Measurements from ENCODE around the gene ERC1. TPM values are rescaled to one million over a fixed set of nuclear protein-coding genes. Genes with fewer than 3 reads are reported as not detected.
"Not testable (repeated sequence)": the region's sequence is repeated elsewhere in the genome, so short reads cannot be mapped to it uniquely, and the experiment has no call there.

The ERC1 gene
- total RNA-seq, 1 experiment from 2014 or later, result 39.4 TPM

DNA sequence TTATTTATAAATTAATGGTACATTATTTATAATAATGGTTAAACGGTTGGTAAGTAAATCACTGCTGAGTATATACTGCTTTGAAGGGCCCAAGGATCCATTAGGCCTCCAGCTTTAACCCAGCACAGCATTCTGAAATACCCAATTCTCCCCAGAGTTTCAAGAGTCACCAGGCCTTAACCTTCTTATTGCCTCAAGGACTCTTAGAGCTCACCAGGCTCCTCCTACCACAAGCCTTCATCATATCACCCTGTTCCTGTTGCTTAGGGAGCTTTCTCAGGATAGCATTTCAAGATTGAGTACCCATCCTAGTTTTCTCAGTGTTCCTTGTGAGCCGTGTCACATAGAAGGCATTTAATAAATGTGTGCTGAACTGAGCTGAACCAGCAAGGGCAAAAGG lies 360.9 kb downstream of the ERC1 start:
- H3K9me3 Mint-ChIP-seq (ENCODE audit: low read depth, unreplicated experiment), result no peaks in the 10 kb centered on the region
- no peak overlapping the region for H3K27ac Mint-ChIP-seq (ENCODE audit: unreplicated experiment)
- intact Hi-C loops (cut with micrococcal nuclease; ENCODE audit: unreplicated experiment), result no loop called here
- BruUV-seq (replicated peaks), result no TSS peak
- no peak overlapping the region for H3K4me3 Mint-ChIP-seq (ENCODE audit: low read depth, unreplicated experiment)
- H3K4me1 Mint-ChIP-seq (ENCODE audit: low read depth, unreplicated experiment), result peaks cover 28% of the 10 kb centered on the region
- H3K36me3 Mint-ChIP-seq (ENCODE audit: insufficient read depth, unreplicated experiment), result peaks cover 5% of the 10 kb centered on the region
- TF ChIP-seq, protein P1, sequence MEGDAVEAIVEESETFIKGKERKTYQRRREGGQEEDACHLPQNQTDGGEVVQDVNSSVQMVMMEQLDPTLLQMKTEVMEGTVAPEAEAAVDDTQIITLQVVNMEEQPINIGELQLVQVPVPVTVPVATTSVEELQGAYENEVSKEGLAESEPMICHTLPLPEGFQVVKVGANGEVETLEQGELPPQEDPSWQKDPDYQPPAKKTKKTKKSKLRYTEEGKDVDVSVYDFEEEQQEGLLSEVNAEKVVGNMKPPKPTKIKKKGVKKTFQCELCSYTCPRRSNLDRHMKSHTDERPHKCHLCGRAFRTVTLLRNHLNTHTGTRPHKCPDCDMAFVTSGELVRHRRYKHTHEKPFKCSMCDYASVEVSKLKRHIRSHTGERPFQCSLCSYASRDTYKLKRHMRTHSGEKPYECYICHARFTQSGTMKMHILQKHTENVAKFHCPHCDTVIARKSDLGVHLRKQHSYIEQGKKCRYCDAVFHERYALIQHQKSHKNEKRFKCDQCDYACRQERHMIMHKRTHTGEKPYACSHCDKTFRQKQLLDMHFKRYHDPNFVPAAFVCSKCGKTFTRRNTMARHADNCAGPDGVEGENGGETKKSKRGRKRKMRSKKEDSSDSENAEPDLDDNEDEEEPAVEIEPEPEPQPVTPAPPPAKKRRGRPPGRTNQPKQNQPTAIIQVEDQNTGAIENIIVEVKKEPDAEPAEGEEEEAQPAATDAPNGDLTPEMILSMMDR (IDR thresholded peaks at IDR 0.05; ENCODE audit: unreplicated experiment), result no peak
- no peak for DNase-seq
- CTCF ChIA-PET, result no interaction called here
- no peaks in the 10 kb centered on the region for H3K27me3 Mint-ChIP-seq (ENCODE audit: unreplicated experiment)

DNA sequence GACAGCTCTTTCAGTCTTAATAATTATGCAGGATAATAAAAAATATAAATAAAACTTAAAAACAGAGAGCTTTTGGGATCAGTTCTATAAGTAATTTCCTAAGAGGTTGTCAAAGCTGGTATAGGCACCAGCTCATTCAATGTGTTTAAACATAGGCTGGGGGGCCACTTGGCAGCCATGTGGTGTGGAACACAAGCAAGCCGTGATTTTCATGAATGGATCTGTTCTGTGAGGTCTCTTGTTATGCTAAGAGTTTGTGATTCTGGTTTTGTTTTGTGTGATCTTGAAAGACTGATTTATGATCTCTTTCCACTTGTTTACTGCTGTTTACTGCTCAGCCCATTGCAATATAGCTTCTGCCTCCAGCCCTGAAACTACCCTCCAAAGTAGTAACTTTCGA lies 362.4 kb downstream of the ERC1 start:
- intact Hi-C loops (cut with micrococcal nuclease; ENCODE audit: unreplicated experiment), result no loop called here
- no peak for DNase-seq
- Mint-ChIP-seq H3K27ac (ENCODE audit: unreplicated experiment) (no peak overlapping the region), H3K9me3 (ENCODE audit: low read depth, unreplicated experiment) (no peaks in the 10 kb centered on the region), H3K4me3 (ENCODE audit: low read depth, unreplicated experiment) (no peak overlapping the region), H3K36me3 (ENCODE audit: insufficient read depth, unreplicated experiment) (peaks cover 5% of the 10 kb centered on the region), H3K27me3 (ENCODE audit: unreplicated experiment) (no peaks in the 10 kb centered on the region), H3K4me1 (ENCODE audit: low read depth, unreplicated experiment) (peaks cover 28% of the 10 kb centered on the region)
- BruUV-seq (replicated peaks), result no TSS peak
- CTCF ChIA-PET, result interaction anchor here (0.5 kb wide), 1 partner anchor 10 kb away, joined by 3 read pairs; no protein-coding TSS in a partner anchor
- TF ChIP-seq, protein P1 (IDR thresholded peaks at IDR 0.05; ENCODE audit: unreplicated experiment), result no peak

DNA sequence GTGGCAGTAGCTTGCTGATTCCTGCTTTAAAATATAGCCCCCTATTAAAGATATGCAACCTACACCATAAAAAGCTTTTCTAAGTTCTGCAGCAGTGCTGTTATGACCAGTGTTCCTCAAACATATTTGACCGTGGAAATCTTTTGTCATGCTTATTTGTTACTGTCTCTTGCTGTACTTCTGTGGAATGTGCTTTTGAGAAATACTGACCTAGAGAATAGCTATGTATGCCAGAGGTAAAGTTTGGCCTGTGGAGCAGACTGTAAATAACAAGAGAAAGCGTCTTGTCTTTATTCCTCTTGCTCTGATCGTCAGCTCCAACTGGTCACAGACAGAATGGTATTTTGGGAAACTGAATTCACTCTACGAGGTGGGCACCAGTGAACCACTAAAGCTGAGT lies 364.4 kb downstream of the ERC1 start:
- Mint-ChIP-seq H3K36me3 (ENCODE audit: insufficient read depth, unreplicated experiment) (no peaks in the 10 kb centered on the region), H3K27ac (ENCODE audit: unreplicated experiment) (no peak overlapping the region), H3K9me3 (ENCODE audit: low read depth, unreplicated experiment) (no peaks in the 10 kb centered on the region), H3K4me1 (ENCODE audit: low read depth, unreplicated experiment) (peaks cover 10% of the 10 kb centered on the region), H3K4me3 (ENCODE audit: low read depth, unreplicated experiment) (no peak overlapping the region), H3K27me3 (ENCODE audit: unreplicated experiment) (no peaks in the 10 kb centered on the region)
- CTCF ChIA-PET, result interaction anchor here (0.7 kb wide), 1 partner anchor 15 kb away, joined by 3 read pairs; no protein-coding TSS in a partner anchor
- TF ChIP-seq, protein P1 (IDR thresholded peaks at IDR 0.05; ENCODE audit: unreplicated experiment), result no peak
- no peak for DNase-seq
- BruUV-seq (replicated peaks), result no TSS peak
- intact Hi-C loops (cut with micrococcal nuclease; ENCODE audit: unreplicated experiment), result no loop called here

DNA sequence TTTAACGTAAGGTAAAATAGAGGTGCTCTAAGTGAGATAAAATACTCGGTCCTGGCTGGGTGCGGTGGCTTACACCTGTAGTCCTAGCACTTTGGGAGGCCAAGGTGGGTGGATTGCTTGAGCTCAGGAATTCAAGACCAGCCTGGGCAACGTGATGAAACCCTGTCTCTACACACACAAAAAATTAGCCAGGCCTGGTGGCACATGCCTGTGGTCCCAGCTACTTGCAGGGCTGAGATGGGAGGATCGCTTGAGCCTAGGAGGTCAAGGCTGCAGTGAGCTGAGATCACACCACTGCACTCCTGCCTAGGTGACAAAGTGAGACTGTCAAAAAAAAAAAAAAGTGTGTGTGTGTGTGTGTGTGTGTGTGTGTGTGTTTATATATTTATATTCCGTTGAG lies 364.8 kb downstream of the ERC1 start:
- CTCF ChIA-PET, result interaction anchor here (0.7 kb wide), 1 partner anchor 14 kb away, joined by 3 read pairs; no protein-coding TSS in a partner anchor
- H3K9me3 Mint-ChIP-seq (ENCODE audit: low read depth, unreplicated experiment); H3K4me1 Mint-ChIP-seq (ENCODE audit: low read depth, unreplicated experiment); BruUV-seq (replicated peaks); H3K4me3 Mint-ChIP-seq (ENCODE audit: low read depth, unreplicated experiment); H3K27ac Mint-ChIP-seq (ENCODE audit: unreplicated experiment); intact Hi-C loops (cut with micrococcal nuclease; ENCODE audit: unreplicated experiment); DNase-seq; H3K27me3 Mint-ChIP-seq (ENCODE audit: unreplicated experiment); H3K36me3 Mint-ChIP-seq (ENCODE audit: insufficient read depth, unreplicated experiment): not testable (repeated sequence)

DNA sequence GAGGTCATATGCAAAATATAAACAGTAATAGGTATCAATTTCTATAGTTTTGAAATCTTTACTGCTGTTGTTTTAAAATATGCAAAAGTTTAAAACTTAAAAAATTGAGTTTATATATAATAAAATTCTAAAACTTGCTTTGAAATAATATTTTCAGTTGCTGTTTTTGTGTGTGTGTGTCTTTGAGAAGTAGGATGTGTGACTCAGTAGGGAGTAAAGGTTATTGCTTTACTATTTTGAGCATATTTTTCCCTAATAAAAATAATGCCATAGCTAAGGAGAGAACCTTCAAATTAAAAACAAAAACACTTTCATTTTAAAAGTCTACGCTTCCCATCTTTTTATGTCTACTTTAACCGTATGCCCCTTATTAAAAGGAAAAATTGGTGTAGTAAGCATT lies 365.3 kb downstream of the ERC1 start:
- no peak overlapping the region for H3K4me3 Mint-ChIP-seq (ENCODE audit: low read depth, unreplicated experiment)
- H3K27ac Mint-ChIP-seq (ENCODE audit: unreplicated experiment), result no peak overlapping the region
- BruUV-seq (replicated peaks), result no TSS peak
- no peak for DNase-seq
- TF ChIP-seq, protein P1 (IDR thresholded peaks at IDR 0.05; ENCODE audit: unreplicated experiment), result no peak
- no peaks in the 10 kb centered on the region for H3K36me3 Mint-ChIP-seq (ENCODE audit: insufficient read depth, unreplicated experiment)
- intact Hi-C loops (cut with micrococcal nuclease; ENCODE audit: unreplicated experiment), result no loop called here
- CTCF ChIA-PET, result interaction anchor here (0.7 kb wide), 1 partner anchor 14 kb away, joined by 3 read pairs; no protein-coding TSS in a partner anchor
- peaks cover 1% of the 10 kb centered on the region for H3K4me1 Mint-ChIP-seq (ENCODE audit: low read depth, unreplicated experiment)
- no peaks in the 10 kb centered on the region for H3K9me3 Mint-ChIP-seq (ENCODE audit: low read depth, unreplicated experiment)
- no peaks in the 10 kb centered on the region for H3K27me3 Mint-ChIP-seq (ENCODE audit: unreplicated experiment)
